GM13977 (cell line): ENCODE data around the gene CDH13.

Source experiments
- DNase-seq: peaks from one replicate; pipeline ENCODE4 v3.0.0; 2012; ENCODE audit warnings: low spot score
- in situ Hi-C: fragments of 300-500 bp; cut with MboI; formaldehyde crosslinking; loops from one replicate; pipeline ENCODE4 v1.12.0; 2022; ENCODE audit warnings: low sequenced_read_pairs, low pct_unique_long_range_greater_than_20kb, mixed read lengths, inconsistent platforms; ENCODE audit not compliant: unreplicated experiment
- TF ChIP-seq, protein P1 (sequence below): IDR thresholded peaks from 2 replicates; pipeline ENCODE4 v1.5.1; 2012; ENCODE audit warnings: mild to moderate bottlenecking, control low read depth; ENCODE audit not compliant: insufficient read depth; ENCODE audit errors: extremely low read depth, missing control alignments

Gene CDH13

DNA sequence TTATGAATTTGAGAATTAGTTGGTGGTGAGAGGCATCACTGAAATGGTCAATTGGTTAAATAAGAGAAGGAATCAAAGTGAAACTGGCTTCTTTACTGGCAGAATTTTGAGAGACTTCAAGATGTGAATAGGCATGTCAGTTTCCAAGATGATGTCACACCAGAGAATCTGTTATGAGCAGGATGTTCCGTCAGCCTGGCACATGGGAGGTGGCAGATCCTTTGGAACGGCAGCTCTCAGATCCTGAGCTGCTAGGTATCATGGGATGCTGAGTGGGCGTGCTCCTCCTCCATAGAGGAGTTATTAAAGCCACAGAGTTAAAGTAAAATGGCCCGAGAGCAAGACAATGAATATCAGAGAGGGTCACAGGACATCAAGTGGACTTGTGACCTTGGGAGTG, 736.8 kb downstream of the CDH13 start:
- DNase-seq = no peak
- TF ChIP-seq, protein P1, sequence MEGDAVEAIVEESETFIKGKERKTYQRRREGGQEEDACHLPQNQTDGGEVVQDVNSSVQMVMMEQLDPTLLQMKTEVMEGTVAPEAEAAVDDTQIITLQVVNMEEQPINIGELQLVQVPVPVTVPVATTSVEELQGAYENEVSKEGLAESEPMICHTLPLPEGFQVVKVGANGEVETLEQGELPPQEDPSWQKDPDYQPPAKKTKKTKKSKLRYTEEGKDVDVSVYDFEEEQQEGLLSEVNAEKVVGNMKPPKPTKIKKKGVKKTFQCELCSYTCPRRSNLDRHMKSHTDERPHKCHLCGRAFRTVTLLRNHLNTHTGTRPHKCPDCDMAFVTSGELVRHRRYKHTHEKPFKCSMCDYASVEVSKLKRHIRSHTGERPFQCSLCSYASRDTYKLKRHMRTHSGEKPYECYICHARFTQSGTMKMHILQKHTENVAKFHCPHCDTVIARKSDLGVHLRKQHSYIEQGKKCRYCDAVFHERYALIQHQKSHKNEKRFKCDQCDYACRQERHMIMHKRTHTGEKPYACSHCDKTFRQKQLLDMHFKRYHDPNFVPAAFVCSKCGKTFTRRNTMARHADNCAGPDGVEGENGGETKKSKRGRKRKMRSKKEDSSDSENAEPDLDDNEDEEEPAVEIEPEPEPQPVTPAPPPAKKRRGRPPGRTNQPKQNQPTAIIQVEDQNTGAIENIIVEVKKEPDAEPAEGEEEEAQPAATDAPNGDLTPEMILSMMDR = no peak
- in situ Hi-C loops = no loop called here

- in situ Hi-C loops = no loop called here
- no peak for DNase-seq
- TF ChIP-seq, protein P1 = no peak
These were observed 738.4 kb downstream of the CDH13 start for GRCh38 chr16:83365166-83365565.

DNA sequence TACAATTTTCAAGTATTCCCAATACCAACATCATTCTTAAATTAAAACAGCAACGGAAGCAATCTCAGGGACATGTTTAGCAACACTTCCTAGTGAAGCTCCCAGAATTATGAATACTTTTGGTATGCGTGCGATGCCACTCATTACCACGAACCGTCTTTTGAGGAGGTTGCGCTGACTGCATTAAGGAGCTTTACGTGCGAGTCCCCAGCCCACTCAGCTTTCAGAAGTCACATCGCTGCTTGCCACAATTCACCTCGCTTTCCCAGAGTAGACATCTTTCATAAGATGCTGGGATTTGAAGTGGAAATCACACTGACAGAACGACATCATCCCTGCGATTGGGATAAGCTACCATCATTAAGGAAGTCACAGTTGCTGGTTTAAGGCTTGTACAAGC, 739.5 kb downstream of the CDH13 start:
- in situ Hi-C loops = no loop called here
- no peak for DNase-seq
- TF ChIP-seq, protein P1 = no peak

- DNase-seq = no peak
- in situ Hi-C loops = no loop called here
- TF ChIP-seq, protein P1 = no peak
These were observed 748.2 kb downstream of the CDH13 start for GRCh38 chr16:83374979-83375378.

DNA sequence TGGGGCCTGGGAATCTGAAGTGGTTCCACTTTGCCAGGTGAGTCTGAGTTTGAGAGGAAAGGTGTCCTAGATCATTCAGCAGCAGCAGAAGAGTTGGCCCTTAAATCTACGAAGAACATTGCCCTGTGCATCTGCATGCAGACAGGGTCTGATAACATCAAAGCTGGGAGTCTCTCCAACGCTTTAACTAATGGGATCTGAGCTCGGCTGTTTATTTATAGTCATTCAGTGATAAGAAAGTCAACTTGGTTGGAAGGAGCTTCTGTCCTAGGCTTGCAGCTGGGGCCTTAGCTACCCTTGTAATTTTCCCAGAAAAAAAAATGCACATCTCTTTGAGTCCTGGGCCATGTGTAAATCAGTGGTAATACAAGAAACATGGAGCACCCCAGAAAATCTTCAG, 763.0 kb downstream of the CDH13 start:
- in situ Hi-C loops = no loop called here
- TF ChIP-seq, protein P1 = no peak
- no peak for DNase-seq

- no peak for DNase-seq
- TF ChIP-seq, protein P1 = no peak
- in situ Hi-C loops = no loop called here
These were observed 764.0 kb downstream of the CDH13 start for GRCh38 chr16:83390759-83391158.

- DNase-seq = no peak
- TF ChIP-seq, protein P1 = no peak
- in situ Hi-C loops = no loop called here
These were observed 766.0 kb downstream of the CDH13 start for GRCh38 chr16:83392743-83393142.
